Mesodermal cell (in vitro differentiated cells): ENCODE results near the gene LIPG.

Source experiments
- H3K27ac ChIP-seq: 2 replicates; pipeline ENCODE4 v1.7.0; 2013; ENCODE audit warnings: mild to moderate bottlenecking, low read depth, low read length, moderate library complexity; ENCODE audit not compliant: severe bottlenecking
- H3K36me3 ChIP-seq: 2 replicates; pipeline ENCODE4 v1.7.1; 2013; ENCODE audit warnings: mild to moderate bottlenecking, low read length, moderate library complexity; ENCODE audit not compliant: control insufficient read depth, insufficient read depth
- H3K4me1 ChIP-seq: one replicate; pipeline ENCODE4 v1.7.1; 2013; ENCODE audit warnings: mild to moderate bottlenecking, low read length; ENCODE audit not compliant: insufficient read depth, control insufficient read depth, poor library complexity, severe bottlenecking
- H3K4me3 ChIP-seq: 2 replicates; pipeline ENCODE4 v1.7.0; 2013; ENCODE audit warnings: low read length, control low read depth, mild to moderate bottlenecking; ENCODE audit not compliant: insufficient read depth, poor library complexity, severe bottlenecking; ENCODE audit errors: extremely low read depth
- H3K9me3 ChIP-seq: 2 replicates; pipeline ENCODE4 v1.7.1; 2013; ENCODE audit warnings: mild to moderate bottlenecking, low read length, moderate library complexity; ENCODE audit not compliant: control insufficient read depth
- WGBS, 2 experiments: methylation state at CpG; one replicate each; pipeline ENCODE4 v1.1.5; 2013; ENCODE audit warnings: missing lambda C conversion rate in 2 of 2; ENCODE audit not compliant: insufficient coverage in 2 of 2; 5-methylcytosine and 5-hydroxymethylcytosine counted together

Gene LIPG

DNA sequence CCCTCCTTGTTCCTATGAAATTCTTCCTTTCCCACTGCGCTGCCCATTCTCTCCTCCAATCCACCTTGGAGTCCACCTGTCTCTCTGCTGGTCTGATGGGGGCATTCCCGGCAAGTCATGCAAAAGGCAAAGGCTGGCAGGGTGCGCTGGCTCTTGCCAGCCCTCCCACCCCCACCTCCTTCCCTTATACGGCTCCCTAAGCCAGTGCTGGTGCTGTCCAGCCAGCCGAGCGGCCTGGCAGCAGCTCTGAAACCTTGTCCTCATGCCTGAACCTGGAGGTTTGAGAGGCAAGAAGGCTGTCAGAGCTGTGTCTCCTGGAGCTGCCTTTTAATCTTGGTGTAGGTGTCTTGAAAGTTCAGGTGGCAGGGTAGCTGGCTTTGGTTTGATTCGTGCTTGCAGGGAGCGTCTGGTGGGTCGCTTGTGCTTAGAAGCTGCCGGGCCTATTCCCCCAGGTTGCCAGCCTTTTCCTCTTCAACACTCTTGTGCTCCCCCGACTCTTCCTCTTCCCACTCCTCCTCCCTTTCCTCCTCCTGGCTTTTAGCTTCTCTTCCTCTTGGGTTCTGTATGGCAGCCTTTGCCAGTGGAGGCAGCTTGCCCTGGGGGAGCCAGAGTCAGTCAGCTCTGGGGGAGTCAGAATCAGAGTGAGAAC is 748 bp downstream of the LIPG start:
- H3K27ac ChIP-seq, result no peak overlapping the region
- H3K9me3 ChIP-seq, result no peaks in the 10 kb centered on the region
- peaks cover 36% of the 10 kb centered on the region for H3K36me3 ChIP-seq
- WGBS, 2 experiments, result 13 to 27% methylated on average over 5 to 7 of the region's 11 CpGs
- peaks cover 8% of the 10 kb centered on the region for H3K4me1 ChIP-seq
- peak overlapping the region; percentile 49 for H3K4me3 ChIP-seq

DNA sequence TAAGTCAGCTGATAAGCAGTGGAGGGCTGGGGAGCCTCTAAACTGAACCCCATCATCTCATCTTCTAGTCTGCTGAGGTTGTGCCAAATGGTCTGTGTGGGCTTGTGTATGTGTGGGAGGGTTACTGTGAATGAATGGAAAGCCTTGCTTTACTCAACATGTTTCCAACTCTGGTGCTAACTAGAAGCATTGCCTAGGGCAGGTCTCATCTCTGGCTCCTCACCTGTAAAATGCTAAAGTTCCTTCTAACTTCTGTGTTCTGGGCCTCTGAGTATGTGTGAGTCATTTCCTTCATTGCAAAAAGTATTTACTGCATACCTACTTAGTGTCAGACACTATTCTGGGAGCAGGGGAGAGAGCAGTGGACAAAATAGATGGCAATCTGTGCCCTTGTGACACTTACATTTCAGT is 1.3 kb downstream of the LIPG start:
- H3K4me3 ChIP-seq, result peak overlapping the region; percentile 49
- no peak overlapping the region for H3K27ac ChIP-seq

DNA sequence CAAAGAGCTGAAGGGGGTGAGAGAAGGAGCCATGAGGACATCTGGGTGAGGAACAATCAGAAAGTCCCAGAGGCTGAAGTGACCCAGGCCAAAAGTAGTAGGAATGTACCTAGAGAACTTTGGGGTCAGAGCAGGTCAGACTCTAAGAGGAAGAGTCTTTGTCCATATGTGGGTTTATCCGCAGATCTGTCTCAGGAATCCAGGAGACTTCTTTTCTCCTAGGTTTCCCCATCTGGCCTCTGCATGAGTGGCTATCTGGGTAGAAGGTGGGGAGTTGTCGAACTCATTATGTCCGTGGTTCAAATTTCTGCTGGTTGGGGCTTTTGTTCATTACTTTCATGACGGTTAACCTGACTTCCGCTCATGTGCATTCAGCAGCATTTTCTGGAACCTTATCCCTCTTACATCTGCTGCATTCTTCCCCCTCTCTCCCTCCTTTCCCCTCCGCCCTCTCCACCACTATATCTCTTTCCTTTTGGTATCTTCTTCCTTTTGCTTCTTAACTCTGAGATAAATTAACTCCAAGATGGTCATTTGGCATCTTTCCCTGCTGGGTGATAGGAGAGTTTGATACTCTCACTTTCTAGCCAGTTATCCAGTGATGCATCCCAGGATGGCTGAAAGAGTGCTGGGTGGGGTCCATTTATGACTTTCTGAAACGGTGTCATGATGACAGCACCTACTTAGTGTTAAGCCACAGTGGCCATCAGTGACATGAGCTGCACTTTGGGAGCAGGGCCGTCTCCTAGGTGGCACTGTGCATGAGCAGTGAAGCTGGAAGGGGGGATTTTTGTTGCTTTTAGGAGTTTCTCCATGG is 2.1 kb downstream of the LIPG start:
- WGBS, 2 experiments, result 61 to 76% methylated on average over 3 to 4 of the region's 8 CpGs
- Histone ChIP-seq H3K4me3 (peak overlapping the region; percentile 49), H3K36me3 (peaks cover 49% of the 10 kb centered on the region), H3K4me1 (peaks cover 11% of the 10 kb centered on the region), H3K9me3 (no peaks in the 10 kb centered on the region), H3K27ac (no peak overlapping the region)

More for the DNA sequence above, 1.3 kb downstream of the LIPG start:
- peaks cover 8% of the 10 kb centered on the region for H3K4me1 ChIP-seq
- peaks cover 41% of the 10 kb centered on the region for H3K36me3 ChIP-seq
- no peaks in the 10 kb centered on the region for H3K9me3 ChIP-seq

DNA sequence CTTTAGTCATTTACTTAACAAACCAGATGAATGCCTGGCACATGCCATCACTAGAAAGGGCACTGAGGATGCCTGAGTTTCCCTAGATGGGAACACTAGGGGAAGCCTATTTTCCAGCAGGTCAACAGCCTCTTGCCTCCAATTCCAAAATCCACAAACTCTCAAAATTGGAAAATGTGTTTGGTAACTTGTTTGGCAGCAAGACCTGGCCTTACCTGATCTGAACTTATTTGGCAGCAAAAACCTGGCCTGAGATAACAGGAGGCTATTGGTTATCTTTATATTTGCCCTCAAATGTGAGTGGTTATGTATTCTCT is 2.6 kb downstream of the LIPG start:
- Histone ChIP-seq H3K36me3 (peaks cover 55% of the 10 kb centered on the region), H3K27ac (no peak overlapping the region), H3K4me1 (peaks cover 13% of the 10 kb centered on the region), H3K9me3 (no peaks in the 10 kb centered on the region), H3K4me3 (peak overlapping the region; percentile 49)

DNA sequence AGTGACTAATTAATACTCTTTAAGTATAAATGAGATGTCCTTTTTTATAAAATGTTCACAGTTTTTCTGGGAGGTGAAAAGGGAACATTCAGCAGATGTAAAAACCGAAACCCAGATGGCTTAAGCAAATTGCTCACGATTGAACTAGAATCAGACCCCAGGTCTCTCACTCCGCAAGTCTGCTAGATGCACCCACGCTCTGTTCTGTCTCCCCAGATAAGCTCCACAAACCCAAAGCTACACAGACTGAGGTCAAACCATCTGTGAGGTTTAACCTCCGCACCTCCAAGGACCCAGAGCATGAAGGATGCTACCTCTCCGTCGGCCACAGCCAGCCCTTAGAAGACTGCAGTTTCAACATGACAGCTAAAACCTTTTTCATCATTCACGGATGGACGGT is 3.2 kb downstream of the LIPG start:
- Histone ChIP-seq H3K4me3 (peak overlapping the region; percentile 49), H3K27ac (no peak overlapping the region), H3K36me3 (peaks cover 61% of the 10 kb centered on the region), H3K4me1 (peaks cover 13% of the 10 kb centered on the region), H3K9me3 (no peaks in the 10 kb centered on the region)
- WGBS, 2 experiments, result 86 to 93% methylated on average over 4 to 7 of the region's 9 CpGs

DNA sequence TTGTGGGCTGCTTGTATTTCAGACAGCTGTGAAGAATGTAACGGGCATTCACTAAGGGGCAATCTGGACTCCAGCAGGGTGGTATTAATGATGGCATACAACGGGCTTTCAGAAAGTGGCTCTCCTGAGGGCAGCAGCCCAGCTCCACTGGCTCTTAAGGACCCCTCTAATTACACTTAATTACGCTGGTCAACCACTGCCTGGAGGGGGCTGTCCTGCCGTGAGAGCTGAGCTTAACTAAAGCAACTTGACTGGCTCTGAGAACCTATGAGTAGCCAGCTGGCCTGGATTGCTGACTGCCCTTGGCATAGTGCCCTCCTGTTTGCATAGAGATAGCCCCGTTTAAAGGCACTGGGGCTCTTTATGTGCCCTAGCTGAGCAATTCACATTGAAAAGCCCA is 3.8 kb downstream of the LIPG start:
- 77 to 85% methylated on average over 2 to 4 of the region's 5 CpGs for WGBS, 2 experiments
- H3K36me3 ChIP-seq, result peaks cover 65% of the 10 kb centered on the region
- H3K27ac ChIP-seq, result no peak overlapping the region
- H3K4me1 ChIP-seq, result peaks cover 13% of the 10 kb centered on the region
- peak overlapping the region; percentile 49 for H3K4me3 ChIP-seq
- no peaks in the 10 kb centered on the region for H3K9me3 ChIP-seq

DNA sequence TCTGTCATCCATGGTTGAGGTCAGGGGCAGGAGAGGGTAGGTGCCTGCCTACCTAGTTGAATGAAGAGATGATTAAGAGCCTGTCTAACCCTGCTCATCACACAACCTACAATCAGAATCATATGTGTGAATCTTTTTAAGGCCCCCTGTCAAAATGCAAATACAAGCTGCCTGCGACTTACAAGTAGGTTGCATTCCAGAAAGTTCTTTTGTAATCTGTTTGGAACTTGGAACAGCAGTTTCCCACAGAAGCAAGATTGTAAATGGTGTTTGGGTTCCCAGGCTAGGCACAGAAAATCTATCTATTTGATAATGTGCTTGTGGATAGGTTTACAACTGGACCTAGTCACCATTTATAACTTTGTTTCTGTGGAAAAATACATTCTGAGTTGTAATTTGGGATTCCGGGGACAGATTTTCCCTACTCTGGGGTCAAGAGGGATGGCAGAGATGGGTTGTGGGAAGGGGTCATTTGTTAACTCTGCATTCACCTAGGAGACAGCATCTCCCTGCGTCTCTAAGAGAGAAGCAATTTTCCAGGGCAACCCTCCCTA is 4.4 kb downstream of the LIPG start:
- Histone ChIP-seq H3K27ac (no peak overlapping the region), H3K36me3 (peaks cover 72% of the 10 kb centered on the region), H3K4me1 (peaks cover 13% of the 10 kb centered on the region), H3K9me3 (no peaks in the 10 kb centered on the region), H3K4me3 (no peak overlapping the region)
- 95 to 97% methylated on average over 3 of the region's 3 CpGs for WGBS, 2 experiments

DNA sequence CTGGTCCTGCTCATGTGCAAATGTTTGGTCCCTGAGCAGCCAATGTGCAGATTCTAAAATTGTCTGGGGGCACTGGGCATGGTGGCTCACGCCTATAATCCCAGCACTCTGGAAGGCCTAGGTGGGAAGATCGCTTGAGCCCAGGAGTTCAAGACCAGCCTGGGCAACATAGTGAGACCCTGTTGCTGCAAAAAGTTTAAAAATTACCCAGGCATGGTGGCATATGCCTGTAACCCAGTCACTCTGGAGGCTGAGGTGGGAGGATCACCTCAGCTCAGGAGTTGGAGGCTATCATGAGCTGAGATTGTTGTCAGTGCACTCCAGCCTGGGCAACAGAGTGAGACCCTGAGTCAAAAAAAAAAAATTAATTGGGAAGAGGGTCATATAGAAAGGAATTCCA is 5.1 kb downstream of the LIPG start:
- Histone ChIP-seq H3K4me3 (no peak overlapping the region), H3K36me3 (peaks cover 79% of the 10 kb centered on the region), H3K27ac (no peak overlapping the region), H3K4me1 (peaks cover 13% of the 10 kb centered on the region), H3K9me3 (no peaks in the 10 kb centered on the region)
- 87 to 91% methylated on average over 2 of the region's 2 CpGs for WGBS, 2 experiments

DNA sequence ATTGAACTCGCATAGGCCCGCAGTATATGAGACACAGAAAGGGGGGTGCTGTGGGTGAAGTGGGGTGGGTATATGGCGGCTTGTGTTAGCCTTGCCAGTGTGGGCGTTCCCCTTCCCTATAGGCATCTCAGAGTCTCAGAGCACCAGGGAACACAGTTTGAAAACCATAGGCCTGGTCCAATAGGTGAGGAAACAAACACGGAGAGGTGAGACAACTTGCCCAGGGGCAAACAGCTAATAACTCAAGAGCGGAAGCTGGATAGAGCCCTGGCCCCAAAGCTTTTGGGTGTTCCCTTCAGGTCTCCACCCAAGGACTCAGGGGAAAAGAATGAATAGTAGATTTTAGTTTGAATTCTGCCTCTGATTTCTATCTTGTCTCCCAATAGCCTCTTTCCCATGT is 7.9 kb downstream of the LIPG start:
- H3K4me3 ChIP-seq, result no peak overlapping the region

DNA sequence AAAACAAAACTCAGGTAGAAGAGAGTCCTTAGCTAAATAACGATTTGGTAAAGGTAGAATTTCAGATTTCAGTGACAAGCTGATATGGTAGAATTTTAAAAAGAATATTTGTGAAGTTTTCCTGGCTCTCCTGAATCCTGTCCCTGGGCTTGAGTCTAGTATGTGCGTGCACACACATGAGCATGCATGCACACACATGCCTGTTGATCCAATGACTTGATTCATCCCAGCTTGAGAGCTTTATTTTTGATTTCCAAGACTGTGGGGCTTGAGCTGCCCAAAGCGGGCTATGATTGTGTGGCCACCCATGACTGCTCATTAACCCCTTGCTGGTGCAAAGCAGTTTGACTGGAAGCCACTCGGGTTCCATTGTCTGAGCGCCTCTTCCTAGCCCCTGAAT is 9.0 kb downstream of the LIPG start:
- Histone ChIP-seq H3K9me3 (no peaks in the 10 kb centered on the region), H3K27ac (no peak overlapping the region), H3K4me1 (peaks cover 5% of the 10 kb centered on the region), H3K36me3 (peaks cover 99% of the 10 kb centered on the region), H3K4me3 (no peak overlapping the region)
- 91 to 97% methylated on average over 3 to 4 of the region's 5 CpGs for WGBS, 2 experiments

More for the DNA sequence above, 7.9 kb downstream of the LIPG start:
- H3K9me3 ChIP-seq, result no peaks in the 10 kb centered on the region
- peaks cover 99% of the 10 kb centered on the region for H3K36me3 ChIP-seq
- H3K4me1 ChIP-seq, result peaks cover 5% of the 10 kb centered on the region
- H3K27ac ChIP-seq, result no peak overlapping the region
- WGBS, 2 experiments, result 94 to 100% methylated on average over 2 to 5 of the region's 6 CpGs
